Caco-2 (cell line): ENCODE measurements around the gene PDK2. TPM values are rescaled to one million over a fixed set of nuclear protein-coding genes. Genes with fewer than 3 reads are reported as not detected.

Experiments used
- BruUV-seq: library from RNA; stranded (reverse); fragments of 400-500 nt; replicated peaks from 2 replicates; lab custom pipeline; 2021; lab: Mats Ljungman, UMichigan
- CTCF ChIA-PET: fragments of 300-600 bp; sonication (Branson Sonifier 250); formaldehyde crosslinking; loops from one replicate; lab custom pipeline; 2022; ENCODE audit warnings: antibody characterized with exemption; lab: Charles Lee
- POLR2A ChIA-PET: fragments of 300-600 bp; sonication (Branson Sonifier 250); formaldehyde crosslinking; loops from one replicate; lab custom pipeline; 2022; ENCODE audit warnings: antibody characterized with exemption; lab: Charles Lee
- DNase-seq, 2 experiments: peaks; one replicate each; pipeline versions ENCODE4 v3.0.0 to v3.0.0-alpha.2; 2020 to 2022
- H3K27me3 ChIP-seq: replicated peaks from 2 replicates; pipeline ENCODE4 v1.6.0; 2011; ENCODE audit warnings: low read length; ENCODE audit not compliant: control insufficient read depth, insufficient read depth
- H3K36me3 ChIP-seq: 2 replicates; pipeline ENCODE4 v1.5.1; 2011; ENCODE audit warnings: low read length; ENCODE audit not compliant: control insufficient read depth, insufficient read depth
- H3K4me1 ChIP-seq: fragments of 250-450 bp; sonication (Bioruptor Pico); 2 replicates; pipeline ENCODE4 v1.5.1; 2020; ENCODE audit warnings: mild to moderate bottlenecking
- H3K4me3 ChIP-seq: 2 replicates; pipeline ENCODE4 v1.5.1; 2011; ENCODE audit warnings: low read depth, mild to moderate bottlenecking, control low read depth, low read length
- H3K9me3 ChIP-seq: fragments of 250-450 bp; sonication (Bioruptor Pico); 2 replicates; pipeline ENCODE4 v1.5.1; 2020; ENCODE audit warnings: mild to moderate bottlenecking, moderate library complexity
- H3K27ac Mint-ChIP-seq: one replicate; pipeline ENCODE4 v1.8.0; 2022; ENCODE audit warnings: mixed read lengths; ENCODE audit not compliant: unreplicated experiment
- H3K27me3 Mint-ChIP-seq: one replicate; pipeline ENCODE4 v1.8.0; 2022; ENCODE audit warnings: mixed read lengths; ENCODE audit not compliant: insufficient read depth, unreplicated experiment
- H3K36me3 Mint-ChIP-seq: one replicate; pipeline ENCODE4 v1.8.0; 2022; ENCODE audit warnings: mild to moderate bottlenecking, mixed read lengths; ENCODE audit not compliant: insufficient read depth, unreplicated experiment
- H3K4me1 Mint-ChIP-seq: one replicate; pipeline ENCODE4 v1.8.0; 2022; ENCODE audit warnings: low read depth, mixed read lengths; ENCODE audit not compliant: unreplicated experiment
- H3K4me3 Mint-ChIP-seq: one replicate; pipeline ENCODE4 v1.8.0; 2022; ENCODE audit warnings: mild to moderate bottlenecking, moderate library complexity, mixed read lengths; ENCODE audit not compliant: unreplicated experiment
- H3K9me3 Mint-ChIP-seq: one replicate; pipeline ENCODE4 v1.8.0; 2022; ENCODE audit warnings: mixed read lengths; ENCODE audit not compliant: unreplicated experiment
- intact Hi-C: fragments of 100-400 bp; cut with micrococcal nuclease; formaldehyde crosslinking; loops from one replicate; pipeline ENCODE4 v1.10.0; 2022; ENCODE audit not compliant: unreplicated experiment
- total RNA-seq: library from RNA; stranded (reverse); gene quantifications from 2 replicates; pipeline ENCODE4 v1.2.3, GENCODE V29; 2022
- TF ChIP-seq, protein P1 (sequence below), 2 experiments: fragments of 200-600 bp in 1 of 2; IDR thresholded peaks; 1 replicate in 1 of 2; 2 replicates in 1 of 2; pipeline versions ENCODE4 v1.5.1 to v1.8.0; 2011 to 2022; ENCODE audit warnings: antibody characterized with exemption in 1 of 2, control low read depth in 1 of 2, inconsistent platforms in 1 of 2, low read depth in 1 of 2, low read length in 1 of 2, mild to moderate bottlenecking in 1 of 2, moderate library complexity in 1 of 2; ENCODE audit not compliant: insufficient read depth in 1 of 2, severe bottlenecking in 1 of 2, unreplicated experiment in 1 of 2

Gene PDK2
- total RNA-seq, 1 experiment from 2014 or later = 10.5 TPM

DNA sequence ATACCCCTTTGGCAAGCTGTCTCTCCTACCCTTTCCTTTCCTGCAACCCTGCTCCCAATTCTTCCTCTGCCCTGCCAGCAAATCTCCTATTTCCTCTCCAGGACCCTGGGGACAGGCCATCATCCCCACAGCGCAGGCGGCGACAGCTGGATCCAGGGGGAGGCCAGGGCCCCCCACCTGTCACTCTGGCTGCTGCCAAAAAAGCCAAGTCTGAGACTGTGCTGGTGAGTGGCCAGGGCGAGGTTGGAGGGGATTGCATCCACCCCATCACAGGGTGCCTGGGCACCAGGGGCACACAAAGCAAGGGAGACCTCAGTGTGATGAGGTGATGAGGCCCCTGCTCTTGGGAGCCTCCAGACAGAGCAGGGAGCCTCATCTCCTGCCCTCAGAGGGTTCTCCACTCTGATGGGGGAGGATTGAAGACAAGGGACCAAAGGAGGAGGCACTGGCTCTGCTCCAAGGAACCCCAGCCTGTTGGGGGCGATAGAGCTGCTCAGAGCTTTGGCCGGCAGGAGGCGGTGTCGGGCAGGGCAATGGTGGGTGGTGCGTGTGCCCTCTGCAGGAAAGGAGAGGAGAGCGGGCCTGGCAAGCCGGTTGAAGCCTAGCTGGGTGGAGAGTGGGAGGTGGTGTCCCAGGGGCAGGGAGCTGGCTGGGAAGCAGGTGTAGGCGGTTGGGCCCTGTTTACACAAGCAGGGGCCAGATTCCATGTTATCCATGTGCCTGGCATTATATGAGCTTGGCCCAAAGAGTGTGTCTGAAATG, 15.6 kb upstream of the PDK2 start:
- Mint-ChIP-seq H3K27me3 (no peaks in the 10 kb centered on the region), H3K36me3 (peaks cover 9% of the 10 kb centered on the region), H3K4me3 (no peak overlapping the region), H3K27ac (no peak overlapping the region), H3K9me3 (no peaks in the 10 kb centered on the region), H3K4me1 (no peaks in the 10 kb centered on the region)
- Histone ChIP-seq H3K9me3 (no peaks in the 10 kb centered on the region), H3K4me1 (no peaks in the 10 kb centered on the region), H3K27me3 (no peaks in the 10 kb centered on the region), H3K4me3 (no peak overlapping the region), H3K36me3 (no peaks in the 10 kb centered on the region)
- intact Hi-C loops = no loop called here
- no peak for DNase-seq
- ChIA-PET POLR2A (no interaction called here), CTCF (no interaction called here)
- TF ChIP-seq, protein P1, sequence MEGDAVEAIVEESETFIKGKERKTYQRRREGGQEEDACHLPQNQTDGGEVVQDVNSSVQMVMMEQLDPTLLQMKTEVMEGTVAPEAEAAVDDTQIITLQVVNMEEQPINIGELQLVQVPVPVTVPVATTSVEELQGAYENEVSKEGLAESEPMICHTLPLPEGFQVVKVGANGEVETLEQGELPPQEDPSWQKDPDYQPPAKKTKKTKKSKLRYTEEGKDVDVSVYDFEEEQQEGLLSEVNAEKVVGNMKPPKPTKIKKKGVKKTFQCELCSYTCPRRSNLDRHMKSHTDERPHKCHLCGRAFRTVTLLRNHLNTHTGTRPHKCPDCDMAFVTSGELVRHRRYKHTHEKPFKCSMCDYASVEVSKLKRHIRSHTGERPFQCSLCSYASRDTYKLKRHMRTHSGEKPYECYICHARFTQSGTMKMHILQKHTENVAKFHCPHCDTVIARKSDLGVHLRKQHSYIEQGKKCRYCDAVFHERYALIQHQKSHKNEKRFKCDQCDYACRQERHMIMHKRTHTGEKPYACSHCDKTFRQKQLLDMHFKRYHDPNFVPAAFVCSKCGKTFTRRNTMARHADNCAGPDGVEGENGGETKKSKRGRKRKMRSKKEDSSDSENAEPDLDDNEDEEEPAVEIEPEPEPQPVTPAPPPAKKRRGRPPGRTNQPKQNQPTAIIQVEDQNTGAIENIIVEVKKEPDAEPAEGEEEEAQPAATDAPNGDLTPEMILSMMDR (IDR thresholded peaks at IDR 0.05; ENCODE audit: insufficient read depth in 1 of 2, low read depth in 1 of 2, low read length in 1 of 2, severe bottlenecking in 1 of 2, unreplicated experiment in 1 of 2) = peak in 1 of 2 experiments; percentile 14
- BruUV-seq = no TSS peak

GRCh38 chr17:50080096-50080480, 15.1 kb upstream of the PDK2 start:
- H3K4me1 Mint-ChIP-seq = no peaks in the 10 kb centered on the region
- no peaks in the 10 kb centered on the region for H3K9me3 ChIP-seq
- no peaks in the 10 kb centered on the region for H3K9me3 Mint-ChIP-seq
- intact Hi-C loops = no loop called here
- DNase-seq = no peak
- no TSS peak for BruUV-seq
- H3K4me3 Mint-ChIP-seq = no peak overlapping the region
- H3K36me3 ChIP-seq = no peaks in the 10 kb centered on the region
- TF ChIP-seq, protein P1 (IDR thresholded peaks at IDR 0.05; ENCODE audit: insufficient read depth in 1 of 2, low read depth in 1 of 2, low read length in 1 of 2, severe bottlenecking in 1 of 2, unreplicated experiment in 1 of 2) = no peak
- no peaks in the 10 kb centered on the region for H3K4me1 ChIP-seq
- ChIA-PET CTCF (no interaction called here), POLR2A (no interaction called here)
- no peaks in the 10 kb centered on the region for H3K27me3 ChIP-seq
- peaks cover 9% of the 10 kb centered on the region for H3K36me3 Mint-ChIP-seq
- H3K27ac Mint-ChIP-seq = no peak overlapping the region
- H3K4me3 ChIP-seq = no peak overlapping the region
- H3K27me3 Mint-ChIP-seq = no peaks in the 10 kb centered on the region

DNA sequence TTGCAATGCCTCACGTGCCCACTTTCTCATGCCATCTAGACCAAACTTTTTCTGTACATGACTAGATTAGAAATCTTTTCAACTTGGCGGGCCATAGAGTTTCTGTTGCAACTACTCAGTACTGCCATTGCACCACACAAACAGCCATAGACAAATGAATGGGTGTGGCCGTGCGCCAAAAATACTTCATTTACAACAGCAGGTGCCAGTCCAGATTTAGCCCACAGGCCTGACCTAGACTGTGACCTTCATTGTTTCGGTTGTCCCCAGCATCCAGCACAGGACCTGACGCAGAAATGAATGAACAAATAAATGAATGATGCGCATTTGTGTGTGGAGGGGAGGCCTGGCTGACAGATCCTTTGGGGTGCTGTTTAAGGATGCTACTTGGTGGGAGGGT, 14.3 kb upstream of the PDK2 start:
- Histone ChIP-seq H3K27me3 (no peaks in the 10 kb centered on the region), H3K36me3 (no peaks in the 10 kb centered on the region), H3K9me3 (no peaks in the 10 kb centered on the region), H3K4me1 (no peaks in the 10 kb centered on the region), H3K4me3 (no peak overlapping the region)
- Mint-ChIP-seq H3K36me3 (peaks cover 9% of the 10 kb centered on the region), H3K9me3 (no peaks in the 10 kb centered on the region), H3K4me1 (no peaks in the 10 kb centered on the region), H3K4me3 (no peak overlapping the region), H3K27me3 (no peaks in the 10 kb centered on the region), H3K27ac (no peak overlapping the region)
- TF ChIP-seq, protein P1 (IDR thresholded peaks at IDR 0.05; ENCODE audit: insufficient read depth in 1 of 2, low read depth in 1 of 2, low read length in 1 of 2, severe bottlenecking in 1 of 2, unreplicated experiment in 1 of 2) = no peak
- intact Hi-C loops = no loop called here
- BruUV-seq = no TSS peak
- DNase-seq = no peak
- ChIA-PET POLR2A (no interaction called here), CTCF (no interaction called here)
